Left kidney (tissue), 2 donors: ENCODE results near the gene SNX3. TPM values are rescaled to one million over a fixed set of nuclear protein-coding genes. Genes with fewer than 3 reads are reported as not detected.

Source experiments
- DNase-seq: peaks from one replicate; pipeline ENCODE4 v3.0.0-alpha.2; 2013
- polyA plus RNA-seq: library from polyadenylated mRNA; unstranded; fragments of 120-200 nt; gene quantifications from one replicate; pipeline ENCODE4 v1.2.1, GENCODE V29; 2013; ENCODE audit not compliant: insufficient read length

SNX3 gene
- polyA plus RNA-seq, 1 donor, result 203 TPM

DNA sequence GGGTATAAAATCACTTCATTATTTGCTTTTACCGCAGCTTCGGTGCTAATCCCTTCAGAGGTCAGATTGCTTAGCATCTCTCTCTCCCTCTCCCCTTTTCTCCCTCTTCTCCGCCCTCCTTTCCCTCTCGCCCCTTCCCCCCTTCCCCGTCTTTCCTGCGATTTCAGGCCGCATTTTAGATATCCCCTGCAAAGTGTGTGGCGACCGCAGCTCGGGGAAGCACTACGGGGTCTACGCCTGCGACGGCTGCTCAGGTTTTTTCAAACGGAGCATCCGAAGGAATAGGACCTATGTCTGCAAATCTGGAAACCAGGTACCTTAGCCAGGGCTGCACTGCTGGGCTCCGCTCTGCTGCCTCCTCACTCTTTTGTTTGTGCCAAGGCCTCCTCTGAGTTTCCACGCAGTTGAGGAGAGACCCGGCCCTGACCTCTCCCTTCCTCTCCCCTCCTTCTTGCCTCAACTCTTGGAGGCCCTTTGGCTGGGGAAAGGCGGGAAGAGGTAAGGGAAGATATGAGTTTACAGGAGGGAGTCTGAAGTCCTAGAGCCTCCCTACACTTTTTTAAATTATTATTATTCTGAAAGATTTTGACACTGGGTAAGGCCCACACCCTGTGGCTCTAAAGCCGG is 89.4 kb downstream of the SNX3 start:
- no peak for DNase-seq

DNA sequence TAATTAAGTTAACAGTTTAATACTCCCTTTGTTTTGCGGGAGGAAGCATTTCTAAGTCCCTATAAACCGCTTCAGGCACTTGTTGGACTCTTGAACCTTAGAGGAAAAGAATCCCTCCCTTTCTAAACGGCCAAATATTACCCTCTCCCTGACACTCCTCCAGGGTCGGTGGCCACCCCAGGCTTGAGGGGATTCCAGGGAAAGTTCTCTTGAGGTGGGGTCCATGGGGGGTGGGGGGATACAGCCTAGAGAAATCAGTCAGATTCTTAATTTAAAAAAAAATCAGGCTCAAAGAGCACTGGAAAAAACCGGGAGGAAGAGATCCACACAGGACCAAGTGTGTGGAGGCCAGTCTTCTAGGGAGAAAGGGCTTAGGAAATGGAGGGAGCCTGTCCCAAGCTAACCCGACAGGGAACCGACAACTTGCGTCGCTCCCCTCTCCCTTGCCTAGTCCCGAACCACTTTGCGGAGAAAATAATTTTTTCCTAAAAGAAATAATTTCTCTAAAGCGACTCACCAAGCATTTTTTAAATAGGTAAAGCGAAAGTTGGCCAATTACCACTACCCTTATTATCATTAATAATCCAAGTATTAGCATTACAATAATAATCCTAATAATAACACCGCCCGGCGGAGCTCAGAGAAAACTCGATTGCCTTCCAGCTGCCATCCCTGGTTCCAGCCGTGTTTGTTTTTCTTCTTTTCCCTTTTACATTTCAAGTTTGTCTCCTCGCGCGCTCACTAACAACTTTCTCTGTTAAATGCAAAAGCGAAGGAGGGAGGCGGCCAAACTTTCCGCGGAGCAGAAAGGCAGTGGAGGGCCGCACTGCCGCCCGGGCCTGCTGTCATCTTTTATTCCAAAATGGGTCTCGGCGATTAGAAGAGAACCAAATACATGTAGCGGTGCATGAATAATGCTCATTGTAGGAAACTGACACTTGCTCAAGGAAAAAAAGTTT is 90.2 kb downstream of the SNX3 start:
- no peak for DNase-seq

DNA sequence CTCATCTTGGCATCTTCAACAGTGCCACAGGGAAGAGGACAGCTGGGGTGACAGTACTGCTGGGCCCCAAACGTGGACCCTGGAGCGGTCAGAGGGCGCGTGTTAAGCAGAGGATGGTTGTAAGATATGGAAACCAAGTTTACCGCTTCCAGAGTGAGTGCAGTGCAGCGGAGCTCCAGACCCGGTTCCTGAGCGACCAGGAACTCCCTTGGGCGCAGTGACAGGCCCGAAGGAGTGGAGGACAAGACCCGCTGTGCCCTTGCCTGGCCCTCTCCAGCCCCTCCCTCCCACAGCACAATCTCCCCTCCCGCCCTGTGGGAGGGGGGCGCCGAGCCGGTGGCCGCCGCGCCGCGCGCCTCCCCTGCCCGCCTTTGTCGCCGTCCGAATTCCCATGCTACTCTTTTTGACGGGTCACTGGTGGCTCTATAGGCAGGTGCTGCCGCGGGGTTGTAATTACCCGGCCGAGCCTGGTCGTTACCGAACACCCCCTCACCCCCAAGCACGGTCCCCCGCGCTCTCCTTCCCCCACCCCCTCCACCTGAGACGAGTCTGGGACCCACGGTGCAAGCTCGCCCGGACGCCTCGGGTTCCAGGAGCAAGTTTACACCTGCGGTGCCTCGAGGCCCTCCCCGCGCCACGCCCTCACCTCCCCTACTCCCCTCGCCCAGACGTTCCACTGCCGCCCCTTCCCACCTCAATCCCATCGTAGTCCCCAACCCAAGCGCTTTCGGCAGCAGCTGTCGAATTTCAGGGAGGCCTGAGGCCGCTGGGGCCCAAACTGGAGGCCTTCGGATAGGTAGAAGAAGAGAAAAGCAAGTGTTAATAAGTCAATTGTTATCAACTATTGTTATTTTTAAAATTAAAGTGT is 91.1 kb downstream of the SNX3 start:
- no peak for DNase-seq

DNA sequence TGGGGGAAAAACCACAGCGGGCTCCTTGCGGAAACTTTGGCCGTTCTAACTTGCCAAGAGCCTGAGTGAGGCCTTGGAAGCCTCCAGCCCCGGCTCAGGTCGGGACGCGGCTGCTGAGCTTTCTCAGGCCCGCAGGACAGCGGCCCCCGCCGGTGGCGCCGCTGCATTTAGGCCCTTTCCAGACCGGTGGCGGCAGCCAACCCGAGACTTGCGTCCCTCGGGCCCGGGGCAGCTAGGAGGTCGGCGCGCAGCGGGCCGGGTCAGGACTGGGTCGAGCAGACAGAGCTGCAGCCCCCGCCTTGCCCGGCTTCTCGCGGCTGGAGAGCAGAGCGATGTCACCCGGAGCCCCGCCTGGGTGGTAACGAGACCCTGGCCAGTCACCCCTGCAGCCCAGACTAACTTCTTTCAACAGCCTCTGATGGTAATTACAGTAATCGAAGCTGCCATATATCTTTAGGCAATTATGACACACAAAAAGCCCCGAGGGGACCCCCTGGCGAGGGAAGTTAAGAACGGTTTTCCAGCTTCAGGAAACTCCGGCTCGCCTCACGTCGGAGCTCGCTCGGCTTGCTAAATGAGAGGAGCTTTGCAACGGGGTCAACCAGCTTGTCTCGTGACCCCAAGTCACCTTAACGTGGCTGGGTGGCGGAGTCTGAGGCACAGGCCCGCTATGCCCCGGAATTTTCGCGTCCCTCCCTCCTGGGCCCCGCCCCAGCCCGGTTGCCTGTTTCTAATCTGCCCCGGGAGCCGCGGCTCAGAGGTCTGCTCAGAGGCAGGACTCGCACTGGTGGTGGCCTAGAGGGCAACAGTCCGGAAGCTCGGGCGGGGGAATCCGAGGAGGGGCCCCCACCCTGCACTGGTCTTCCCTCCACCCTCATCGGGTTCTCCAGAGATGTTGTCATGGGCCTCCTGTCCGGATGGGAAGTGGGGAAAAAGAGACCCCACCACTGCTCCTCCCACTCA is 92.1 kb downstream of the SNX3 start:
- DNase-seq, result no peak

DNA sequence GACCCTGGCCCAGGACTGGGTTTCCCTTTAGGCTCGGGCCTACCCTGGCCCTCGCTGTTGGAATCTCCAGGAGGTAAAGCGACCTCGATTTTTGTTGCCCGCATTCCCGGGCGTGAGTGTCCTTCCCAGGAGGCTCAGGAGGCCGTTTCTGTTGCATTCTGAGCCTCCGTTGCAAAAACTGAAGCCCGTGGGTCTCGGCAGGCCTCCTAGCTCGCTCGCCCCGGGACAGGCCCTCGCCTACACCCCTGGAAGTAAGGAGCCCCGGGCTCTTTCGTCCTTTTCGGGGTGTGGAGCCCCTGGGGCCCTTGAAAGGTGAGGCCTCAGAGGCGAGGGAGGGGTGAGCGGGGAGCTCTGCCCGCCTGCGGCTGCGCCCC is 92.8 kb downstream of the SNX3 start:
- no peak for DNase-seq

DNA sequence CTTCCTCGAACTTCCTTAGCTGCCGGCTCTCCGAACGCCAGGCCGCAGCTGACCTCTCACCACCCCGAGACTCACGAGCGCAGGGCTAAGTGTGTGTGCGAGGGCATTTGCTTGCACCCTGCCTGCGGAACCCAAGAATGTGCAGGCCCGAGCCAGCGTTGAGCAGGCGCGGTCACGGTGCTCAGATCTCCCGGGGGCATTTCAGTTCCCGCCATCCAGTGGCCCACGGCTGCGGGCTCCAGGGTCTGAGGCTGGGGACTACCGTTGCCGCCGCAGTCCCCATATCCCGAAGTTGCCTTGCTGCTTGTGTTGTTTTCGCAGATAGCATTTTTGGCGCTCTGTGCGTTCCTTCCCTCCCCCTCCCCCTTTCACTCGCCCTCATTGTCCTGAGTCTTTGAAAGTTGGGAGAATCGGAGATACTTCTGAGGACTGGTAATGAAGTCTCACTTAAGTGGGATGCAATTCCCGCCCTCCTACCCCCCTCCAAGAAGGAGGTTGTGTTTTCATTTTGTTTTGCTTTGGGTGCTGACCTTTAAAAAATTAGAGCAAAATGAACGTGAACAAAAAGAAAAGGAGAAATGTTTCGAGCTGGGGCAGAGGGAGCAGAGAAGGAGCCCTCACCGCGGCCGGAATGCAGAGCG is 93.3 kb downstream of the SNX3 start:
- DNase-seq, result no peak

DNA sequence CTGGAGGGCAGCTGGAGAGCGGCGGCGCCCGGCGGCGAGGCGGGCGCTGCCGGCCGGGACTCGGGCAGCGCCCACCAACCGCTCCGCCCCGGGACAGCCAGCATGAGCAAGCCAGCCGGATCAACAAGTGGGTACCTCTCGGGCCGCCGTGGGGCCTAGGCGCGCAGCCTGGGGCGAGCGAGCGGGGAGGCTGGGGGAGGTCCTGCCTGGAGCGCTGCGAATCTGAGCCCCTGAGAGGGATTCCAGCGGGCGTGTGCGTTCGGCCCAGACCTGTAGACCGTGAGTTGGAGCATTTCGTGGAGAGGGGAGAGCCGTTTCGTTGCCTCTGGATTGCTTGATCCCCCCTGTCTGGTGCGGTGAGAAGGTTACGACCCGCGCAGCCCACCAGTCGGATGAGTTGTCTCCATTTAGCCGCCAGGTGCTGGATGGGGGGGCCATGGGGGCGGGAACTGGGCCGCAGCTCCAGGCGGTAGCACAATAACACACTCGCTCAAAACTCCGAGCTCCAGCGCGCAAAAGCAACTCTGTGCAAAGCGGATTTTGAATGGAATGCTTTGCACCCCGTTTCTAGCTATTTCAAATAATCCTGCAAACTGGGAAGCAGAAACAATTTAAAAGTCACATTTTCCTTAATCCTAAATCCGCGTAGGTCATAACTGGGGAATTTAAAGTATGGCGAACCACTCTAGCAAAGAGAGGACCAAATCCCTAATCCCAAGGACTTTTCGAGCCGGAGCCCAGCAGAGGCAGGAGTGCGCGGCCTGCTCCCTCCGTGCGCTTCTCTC is 94.0 kb downstream of the SNX3 start:
- no peak for DNase-seq

DNA sequence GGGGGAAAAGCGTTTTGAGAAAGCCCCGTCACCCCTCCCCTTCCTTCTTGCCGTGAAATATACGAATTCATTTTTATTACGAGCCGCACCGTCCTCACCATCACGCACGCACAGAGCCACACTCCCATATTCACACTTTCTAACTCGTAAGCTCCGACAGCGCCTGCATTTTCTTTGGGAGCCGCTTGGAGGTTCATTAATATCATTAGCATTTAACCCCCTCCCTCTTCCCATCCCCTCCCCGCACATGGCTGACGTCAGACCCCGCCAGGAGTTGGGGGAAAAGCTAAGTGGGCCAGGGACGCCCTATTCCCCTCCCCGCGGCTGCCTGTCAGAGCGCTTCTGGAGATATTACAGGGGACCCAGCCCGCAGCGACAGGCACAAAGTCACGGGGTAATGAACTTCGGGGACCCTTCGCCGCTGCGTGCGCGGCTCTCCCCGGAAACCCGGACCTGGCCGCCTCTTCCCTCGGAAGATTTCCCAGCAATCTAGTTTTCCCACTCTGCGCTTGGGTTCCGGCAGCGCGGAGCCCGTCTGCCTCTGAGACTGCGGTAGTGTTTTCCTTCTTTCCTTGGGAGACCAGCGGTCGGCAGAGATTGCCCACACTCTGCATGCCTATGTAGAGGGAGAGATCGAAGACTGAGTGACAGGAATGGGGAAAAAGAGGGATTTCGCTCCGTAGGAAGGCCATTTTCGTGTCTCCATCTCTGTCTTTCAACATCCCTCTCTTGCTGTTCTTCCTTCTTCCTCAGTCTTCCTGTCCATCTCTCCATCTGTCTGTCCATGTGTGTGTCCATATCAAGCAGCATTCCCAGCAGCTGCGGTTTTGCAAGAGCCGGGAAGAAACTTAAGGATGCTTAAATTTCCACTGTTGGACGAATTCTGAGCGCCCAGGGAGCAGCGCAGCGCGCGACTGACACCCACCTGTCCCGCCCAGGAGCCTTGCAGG is 94.9 kb downstream of the SNX3 start, which contains the start of gene NR2E1:
Gene NR2E1, plus strand, starts transcription at position 309 of the 950 bp plus-strand sequence. CDS start 744 bp downstream, outside the sequence.
- DNase-seq, result no peak

DNA sequence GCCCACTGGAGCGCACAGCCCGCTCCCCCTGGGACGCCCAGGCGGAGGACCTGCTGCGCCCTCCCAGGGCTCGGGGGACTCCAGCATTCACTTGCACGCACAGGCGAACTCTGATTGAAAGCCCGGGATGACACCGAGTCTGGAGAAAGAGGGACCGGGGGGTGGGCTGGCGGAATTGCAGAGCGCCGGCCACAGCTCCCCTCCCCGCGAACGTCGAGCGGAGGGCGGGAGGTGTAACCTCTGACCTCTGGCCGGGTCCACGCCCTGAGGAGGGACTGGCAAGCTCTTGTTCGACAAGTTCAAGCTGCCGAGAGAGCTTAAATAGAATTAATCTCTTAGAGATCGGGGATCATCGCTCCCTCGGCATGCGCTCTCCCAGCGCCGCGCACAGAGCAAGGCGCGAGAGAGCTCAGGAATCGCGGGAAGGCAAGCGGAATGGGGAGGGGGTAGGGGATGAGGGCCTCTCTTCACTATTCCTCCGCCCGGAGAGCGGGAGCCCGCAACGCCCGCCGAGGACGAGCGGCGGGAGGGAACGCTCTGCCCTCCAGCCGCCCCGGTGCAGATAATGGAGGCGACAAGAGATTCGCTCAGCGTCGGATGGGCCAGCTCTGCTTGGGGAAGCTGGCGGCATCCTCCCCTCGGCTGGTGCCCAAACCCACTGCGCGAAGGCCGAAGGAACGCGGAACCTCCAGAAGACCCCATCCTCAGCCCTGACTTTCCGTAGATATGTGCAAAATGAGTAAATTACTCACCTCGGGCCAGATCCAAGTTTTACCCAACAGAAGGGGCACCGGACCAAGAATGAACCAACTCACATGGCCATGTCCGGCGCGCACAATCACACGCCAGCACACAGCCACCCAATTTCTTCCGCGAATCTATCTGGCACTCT is 95.8 kb downstream of the SNX3 start:
- no peak for DNase-seq

DNA sequence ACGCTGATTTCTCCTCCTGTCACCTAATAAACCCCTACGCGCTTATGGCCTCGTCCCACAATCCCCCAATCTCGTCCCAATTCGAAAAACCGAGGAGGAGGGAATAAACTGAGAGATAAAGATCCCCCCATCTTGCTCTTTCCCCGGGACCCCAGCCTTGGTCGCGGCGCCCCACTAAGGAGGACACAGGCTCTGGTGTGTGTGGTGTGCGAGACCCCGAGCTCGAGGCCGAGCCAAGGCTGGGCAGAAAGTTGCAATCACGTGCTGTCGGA is 96.4 kb downstream of the SNX3 start:
- no peak for DNase-seq

DNA sequence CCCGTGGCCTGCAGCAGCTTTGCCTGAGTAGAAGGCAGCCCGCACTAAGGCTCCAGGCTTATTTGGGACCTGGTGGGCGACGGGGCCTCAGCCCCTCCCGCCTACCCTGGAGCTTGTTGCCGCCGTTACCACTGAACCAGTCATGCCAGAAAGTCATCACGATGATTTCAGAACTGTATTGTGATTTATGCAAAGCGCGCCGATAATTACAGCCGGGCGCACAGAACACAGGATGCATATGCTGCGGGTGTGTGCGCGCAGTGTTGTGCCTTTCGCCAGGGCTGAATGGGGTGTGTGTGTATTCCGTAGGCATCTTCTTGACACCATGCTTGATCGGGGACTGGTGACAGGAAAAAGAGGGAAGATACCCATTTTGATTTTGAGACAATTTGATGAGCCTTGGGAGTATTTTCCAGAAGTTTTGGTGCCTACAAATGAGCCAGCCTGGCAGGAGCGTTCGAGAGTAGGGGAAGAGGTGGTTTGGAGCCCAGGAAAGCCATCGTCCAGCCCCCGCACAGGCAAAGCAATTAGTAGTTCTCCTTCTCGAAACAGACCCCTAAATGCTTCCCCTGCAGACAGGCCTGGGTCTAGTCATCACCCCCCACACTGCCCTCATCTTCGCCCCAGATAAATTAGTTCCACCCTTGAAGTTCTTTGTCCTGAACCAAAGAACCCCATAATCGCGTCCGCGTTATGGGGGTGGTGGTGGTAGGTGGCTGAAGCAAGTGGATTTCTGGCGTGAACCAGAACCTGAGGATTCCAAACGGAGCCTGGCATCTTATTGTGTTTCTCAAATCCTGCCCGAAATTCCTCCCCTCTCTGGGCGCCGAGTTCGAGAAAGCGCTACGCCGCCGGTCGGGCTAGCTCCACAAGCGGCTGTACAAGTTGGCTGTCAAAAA is 96.9 kb downstream of the SNX3 start:
- DNase-seq, result no peak

DNA sequence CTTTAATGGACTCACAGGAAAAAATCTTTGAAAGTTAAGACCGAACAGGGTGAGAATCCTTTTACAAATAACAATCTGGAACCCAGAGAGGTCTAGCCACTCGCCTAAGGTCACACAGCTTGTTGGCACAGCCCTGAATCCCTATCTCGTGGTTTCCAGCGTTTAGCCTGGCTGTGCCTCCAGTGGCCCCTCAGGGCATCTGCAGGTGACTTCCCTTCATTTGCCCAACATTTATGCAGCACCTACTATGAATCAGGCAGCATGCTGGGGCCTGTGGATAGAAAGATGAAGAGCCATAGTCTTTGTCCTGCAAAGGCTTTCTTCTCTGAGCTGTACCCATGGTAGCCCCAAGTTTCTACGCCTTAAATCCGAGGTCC is 97.6 kb downstream of the SNX3 start:
- no peak for DNase-seq

DNA sequence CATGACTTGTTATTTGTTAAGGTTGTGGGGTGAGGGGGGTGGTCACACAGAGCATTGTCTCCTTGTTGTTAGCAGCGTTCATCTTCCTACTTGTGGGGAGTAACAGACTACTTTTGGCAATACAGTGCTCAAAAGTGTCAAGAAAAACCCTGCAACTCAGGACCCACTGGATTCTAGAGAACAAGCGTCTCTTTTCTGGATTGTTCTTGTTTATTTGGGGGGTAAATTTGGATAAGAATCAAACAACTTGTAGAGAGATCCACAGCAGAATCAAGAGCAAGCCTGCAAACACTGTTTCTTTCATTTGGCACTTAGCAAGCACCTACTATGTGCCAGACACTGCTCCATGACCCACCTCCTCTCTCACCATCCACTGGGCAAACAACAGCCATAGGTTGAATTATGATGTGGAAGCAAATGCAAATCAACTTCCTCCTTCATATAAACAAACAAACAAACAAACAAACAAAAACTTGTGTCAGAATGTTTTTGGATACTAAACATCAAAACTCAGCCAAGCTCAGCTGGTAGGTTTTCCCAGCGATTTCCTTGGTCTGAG is 99.0 kb downstream of the SNX3 start:
- no peak for DNase-seq
